Body of pancreas (tissue), 4 donors: ENCODE results near the gene LRP1. TPM values are rescaled to one million over a fixed set of nuclear protein-coding genes. Genes with fewer than 3 reads are reported as not detected.

Source experiments
- ATAC-seq: fragments of 150-250 bp; one replicate; pipeline ENCODE4 v1.9.1; 2016
- DNase-seq, 4 donors: peaks; one replicate each; pipeline ENCODE4 v3.0.0-alpha.2; 2019
- H3K27ac ChIP-seq, 4 donors: fragments of 200-600 bp; sonication (generic); 1 replicate in 3 of 4; 2 replicates in 1 of 4; pipeline versions ENCODE4 v1.5.1 to v1.6.1; 2016 to 2019; ENCODE audit warnings: mild to moderate bottlenecking in 1 of 4, mixed read lengths in 1 of 4, moderate library complexity in 1 of 4
- H3K27me3 ChIP-seq, 2 donors: fragments of 200-600 bp; sonication (generic); one replicate each; pipeline ENCODE4 v1.6.0; 2016; ENCODE audit warnings: mild to moderate bottlenecking in 1 of 2
- H3K36me3 ChIP-seq, 2 donors: fragments of 200-600 bp; sonication (generic); replicated peaks in 1 of 2; 2 replicates each; pipeline ENCODE4 v1.5.1; 2016; ENCODE audit warnings: low read depth in 2 of 2; ENCODE audit not compliant: insufficient read depth in 1 of 2
- H3K4me1 ChIP-seq: fragments of 200-600 bp; sonication (generic); one replicate; pipeline ENCODE4 v1.6.0; 2016
- H3K4me3 ChIP-seq, 2 donors: fragments of 200-600 bp; sonication (generic); 1 replicate in 1 of 2; 2 replicates in 1 of 2; pipeline ENCODE4 v1.5.1; 2016 to 2019
- H3K9me3 ChIP-seq, 3 donors: fragments of 200-600 bp; sonication (generic); 1 replicate in 2 of 3; 2 replicates in 1 of 3; pipeline ENCODE4 v1.5.1; 2016
- CTCF ChIP-seq, 7 experiments: fragments of 450-650 bp in 4 of 7; fragments of 200-600 bp in 3 of 7; sonication (generic) in 3 of 7; IDR thresholded peaks; one replicate each; pipeline ENCODE4 v1.5.1; 2016 to 2019; ENCODE audit warnings: antibody characterized with exemption in 7 of 7
- POLR2A ChIP-seq, 3 donors: fragments of 450-650 bp; IDR thresholded peaks; one replicate each; pipeline ENCODE4 v1.6.1; 2016; ENCODE audit warnings: antibody characterized with exemption in 3 of 3, mild to moderate bottlenecking in 2 of 3
- WGBS, 2 donors: methylation state at CpG; one replicate each; pipeline ENCODE4 v1.1.5; 2017; 5-methylcytosine and 5-hydroxymethylcytosine counted together
- intact Hi-C: fragments of 100-400 bp; cut with DNase I; formaldehyde crosslinking; loops from one replicate; pipeline ENCODE4 v1.15.1; 2023
- total RNA-seq, 2 donors: library from RNA; depleted of rRNA; stranded (reverse); fragments of >200 nt; gene quantifications; one replicate each; pipeline ENCODE4 v1.1.0, GENCODE V29; 2016

The LRP1 gene
- 100 to 1,000 TPM in 1 of 2 donors, 10 to 100 TPM in 1; 61.2 to 162 TPM for total RNA-seq

DNA sequence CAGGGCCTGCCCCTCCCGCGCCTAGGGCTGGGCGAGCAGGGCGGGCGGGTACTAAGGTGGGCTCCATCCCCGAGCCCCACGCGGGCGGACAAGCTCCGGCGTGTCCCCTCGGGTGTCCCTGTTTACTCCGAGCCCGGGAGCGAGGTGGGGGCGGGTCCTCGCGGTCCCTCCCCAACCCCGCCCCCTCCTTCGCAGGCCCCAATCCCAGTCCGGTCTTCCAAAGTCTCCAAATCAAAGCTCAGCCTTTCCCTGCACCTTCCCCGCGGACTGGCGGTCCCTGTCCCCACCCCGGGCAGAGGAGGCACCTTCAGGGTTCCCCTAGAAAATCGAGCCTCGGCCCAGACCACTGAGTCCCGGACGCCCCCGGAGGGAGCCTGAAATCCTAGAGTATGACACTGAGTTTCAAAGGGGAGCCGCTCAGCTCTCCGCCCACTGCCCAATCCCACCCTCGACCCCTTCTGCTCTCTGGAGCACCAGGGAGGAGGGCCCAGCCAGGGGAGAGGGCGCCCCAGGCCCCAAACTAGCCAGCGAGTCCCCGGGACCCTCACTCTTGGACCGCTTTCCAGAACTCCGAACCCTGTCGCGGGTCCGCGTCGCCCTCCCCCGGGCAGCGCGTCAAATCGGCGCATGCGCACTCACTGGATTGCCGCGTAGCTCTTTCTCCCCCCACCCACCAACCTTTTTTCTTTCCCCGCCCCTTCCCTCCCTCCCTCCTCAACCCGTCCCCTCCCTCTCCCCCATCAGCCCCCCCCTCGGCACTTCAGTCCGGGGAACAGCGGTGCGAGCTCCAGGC lies at the start of gene LRP1:
TSS of gene LRP1 (plus strand) at position 758 of the 793 bp plus-strand sequence. CDS start 482 bp downstream, outside the sequence.
- Histone ChIP-seq H3K4me3 (peak within 1 kb of the TSS; percentile 60 to 63), H3K36me3 (no peaks in the 10 kb centered on the region), H3K4me1 (peaks cover 15% of the 10 kb centered on the region), H3K27me3 (no peaks in the 10 kb centered on the region), H3K27ac (peak within 1 kb of the TSS; percentile 83 to 94 (median 88)), H3K9me3 (no peaks in the 10 kb centered on the region)
- WGBS, 2 donors, result 1% methylated on average over 29 to 51 of the region's 57 CpGs
- DNase-seq (peak; percentile 78 to 83 (median 82)), ATAC-seq (peak; percentile 85)
- TF ChIP-seq POLR2A (IDR thresholded peaks at IDR 0.05), result peak; percentile 56 to 80 (median 69)
- no peak for TF ChIP-seq CTCF (IDR thresholded peaks at IDR 0.05)
- intact Hi-C loops, result no loop called here

- Histone ChIP-seq H3K4me1 (peaks cover 14% of the 10 kb centered on the region), H3K27ac (peak within 1 kb of the TSS; percentile 39 to 86 (median 62)), H3K4me3 (peak within 1 kb of the TSS; percentile 42 to 75), H3K36me3 (no peaks in the 10 kb centered on the region), H3K9me3 (no peaks in the 10 kb centered on the region), H3K27me3 (no peaks in the 10 kb centered on the region)
- DNase-seq (peak; percentile 96 to 99 (median 98)), ATAC-seq (peak; percentile 100)
- 0 to 1% methylated on average over 29 to 39 of the region's 39 CpGs for WGBS, 2 donors
- intact Hi-C loops, result no loop called here
- TF ChIP-seq POLR2A (IDR thresholded peaks at IDR 0.05) (peak in 2 of 3 donors; percentile 45 to 47), CTCF (IDR thresholded peaks at IDR 0.05) (no peak)
Observed at GRCh38 chr12:57078519-57079404, 49.5 kb upstream of the LRP1 start, which contains the start of gene NEMP1. TSS of gene NEMP1 (minus strand) at chr12:57078791. CDS start at chr12:57078745, 46 bp downstream.

GRCh38 chr12:57079821-57080220 lies 48.5 kb upstream of the LRP1 start:
- Histone ChIP-seq H3K27me3 (no peaks in the 10 kb centered on the region), H3K4me1 (peaks cover 14% of the 10 kb centered on the region), H3K9me3 (no peaks in the 10 kb centered on the region), H3K36me3 (no peaks in the 10 kb centered on the region), H3K4me3 (no peak overlapping the region), H3K27ac (no peak overlapping the region)
- intact Hi-C loops, result no loop called here
- ATAC-seq (no peak), DNase-seq (no peak)
- 79 to 88% methylated on average over 1 of the region's 1 CpG for WGBS, 2 donors
- no peak for TF ChIP-seq CTCF (IDR thresholded peaks at IDR 0.05)

DNA sequence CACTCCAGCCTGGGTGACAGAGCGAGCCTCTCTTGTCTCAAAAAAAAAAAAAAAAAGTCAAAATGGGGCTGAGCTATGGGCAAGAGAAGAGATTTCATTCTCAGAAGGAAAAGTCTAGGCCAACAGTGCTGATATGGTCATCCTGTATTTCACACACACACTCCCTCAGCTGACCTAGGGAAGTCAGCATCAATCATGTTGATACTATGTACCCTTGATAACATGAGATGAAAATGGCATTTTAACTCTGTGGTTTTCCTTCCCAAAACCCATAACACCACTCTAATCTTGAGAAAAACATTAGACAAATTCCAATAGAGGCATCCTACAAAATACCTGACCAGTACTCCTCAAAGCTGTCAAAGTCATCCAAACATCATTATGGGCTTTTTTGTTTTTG lies 47.4 kb upstream of the LRP1 start:
- intact Hi-C loops, result no loop called here
- 92 to 100% methylated on average over 1 of the region's 1 CpG for WGBS, 2 donors
- H3K27ac ChIP-seq, result no peak overlapping the region

More for the DNA sequence above, 47.4 kb upstream of the LRP1 start:
- Histone ChIP-seq H3K27me3 (no peaks in the 10 kb centered on the region), H3K36me3 (no peaks in the 10 kb centered on the region), H3K9me3 (no peaks in the 10 kb centered on the region), H3K4me3 (no peak overlapping the region), H3K4me1 (peaks cover 18% of the 10 kb centered on the region)
- TF ChIP-seq CTCF (IDR thresholded peaks at IDR 0.05) (no peak), POLR2A (IDR thresholded peaks at IDR 0.05) (no peak)
- DNase-seq (no peak), ATAC-seq (no peak)
